ENCODE results near the gene BEND6. TPM values are rescaled to one million over a fixed set of nuclear protein-coding genes. Genes with fewer than 3 reads are reported as not detected.

The BEND6 gene
- total RNA-seq, 1 experiment from 2014 or later = 1.4 TPM

DNA sequence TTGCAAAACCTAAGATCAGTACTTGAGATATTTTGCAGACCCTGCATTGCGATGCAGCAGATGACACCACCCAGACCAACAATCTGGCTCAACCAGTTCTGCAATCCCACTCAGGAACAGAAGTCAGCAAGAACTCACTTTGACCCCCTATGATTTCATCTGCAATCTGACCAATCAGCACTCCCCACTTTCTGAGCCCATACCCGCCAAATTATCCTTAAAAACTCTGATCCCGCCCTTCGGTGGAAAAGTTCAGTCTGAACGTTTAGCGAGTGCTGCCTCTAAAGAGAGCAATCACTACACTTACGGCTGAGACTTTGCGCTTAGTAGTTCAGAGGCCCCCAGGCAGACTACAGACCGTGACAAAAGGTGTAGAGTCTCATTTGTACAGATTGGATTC lies 74.3 kb downstream of the BEND6 start:
- Histone ChIP-seq H2AK5ac (ENCODE audit: insufficient read length, low read length) (no peak overlapping the region), H3K4me2 (ENCODE audit: insufficient read depth, insufficient read length, low read length) (no peak overlapping the region), H3K56ac (ENCODE audit: insufficient read length, low read depth, low read length) (no peak overlapping the region), H3K18ac (ENCODE audit: insufficient read length, low read depth, low read length) (no peak overlapping the region), H3K79me1 (ENCODE audit: insufficient read depth, low read depth, low read length, poor library complexity, severe bottlenecking) (no peaks in the 10 kb centered on the region), H3K9ac (ENCODE audit: extremely low read depth, insufficient read length, low read length) (no peak overlapping the region), H4K20me1 (ENCODE audit: control insufficient read depth, insufficient read depth, insufficient read length) (no peaks in the 10 kb centered on the region), H3K23me2 (ENCODE audit: insufficient read length, low read depth, low read length, poor library complexity, severe bottlenecking) (no peaks in the 10 kb centered on the region), H3K4ac (ENCODE audit: low read depth, low read length) (no peak overlapping the region), H4K91ac (ENCODE audit: insufficient read length, low read depth, low read length) (no peak overlapping the region), H2BK15ac (ENCODE audit: low read depth, low read length) (no peak overlapping the region), H2AFZ (ENCODE audit: low read length) (peak overlapping the region; percentile 45), H2BK120ac (ENCODE audit: low read depth, low read length, poor library complexity, severe bottlenecking) (no peak overlapping the region), H3T11ph (ENCODE audit: low read length) (no peak overlapping the region), H3K79me2 (ENCODE audit: insufficient read depth, low read length) (no peaks in the 10 kb centered on the region), H3K9me3 (ENCODE audit: control insufficient read depth, low read depth, low read length) (no peaks in the 10 kb centered on the region), H3K23ac (ENCODE audit: insufficient read length, low read depth, low read length) (no peak overlapping the region), H3K27ac (ENCODE audit: insufficient read length, low read depth, low read length) (no peak overlapping the region), H3K4me1 (ENCODE audit: insufficient read depth, low read length) (peaks cover 4% of the 10 kb centered on the region; the same call in 1 of the 2 replicates), H3K27me3 (ENCODE audit: insufficient read depth, low read length) (no peaks in the 10 kb centered on the region; the same call in 1 of the 2 replicates), H3K14ac (ENCODE audit: insufficient read depth, low read length) (no peak overlapping the region), H2BK20ac (ENCODE audit: low read depth, low read length, poor library complexity, severe bottlenecking) (no peak overlapping the region), H2BK12ac (ENCODE audit: insufficient read length, low read depth, low read length) (no peak overlapping the region), H4K8ac (replicated peaks; ENCODE audit: insufficient read length, low read depth, low read length) (no peak overlapping the region), H4K5ac (ENCODE audit: insufficient read length, low read depth, low read length) (no peak overlapping the region), H2BK5ac (ENCODE audit: insufficient read length, low read length) (no peak overlapping the region)
- H3K9me3 Mint-ChIP-seq = peaks cover 7 to 15% of the 10 kb centered on the region in 2 experiments
- no peak for DNase-seq
- no peaks in the 10 kb centered on the region for H3K27me3 Mint-ChIP-seq (ENCODE audit: low read depth)
- no peak overlapping the region for H3K27ac Mint-ChIP-seq
- peaks cover 0 to 13% (median 11%) of the 10 kb centered on the region in 3 experiments; a peak in 5 of 7 replicates for H3K36me3 Mint-ChIP-seq (ENCODE audit: insufficient read depth in 1 of 3, low read depth in 3 of 3)
- no CpG with 5 or more reads among the region's 9 CpGs for WGBS (ENCODE audit: extremely low coverage, insufficient read length, low lambda C conversion rate)
- TF ChIP-seq, protein P1, sequence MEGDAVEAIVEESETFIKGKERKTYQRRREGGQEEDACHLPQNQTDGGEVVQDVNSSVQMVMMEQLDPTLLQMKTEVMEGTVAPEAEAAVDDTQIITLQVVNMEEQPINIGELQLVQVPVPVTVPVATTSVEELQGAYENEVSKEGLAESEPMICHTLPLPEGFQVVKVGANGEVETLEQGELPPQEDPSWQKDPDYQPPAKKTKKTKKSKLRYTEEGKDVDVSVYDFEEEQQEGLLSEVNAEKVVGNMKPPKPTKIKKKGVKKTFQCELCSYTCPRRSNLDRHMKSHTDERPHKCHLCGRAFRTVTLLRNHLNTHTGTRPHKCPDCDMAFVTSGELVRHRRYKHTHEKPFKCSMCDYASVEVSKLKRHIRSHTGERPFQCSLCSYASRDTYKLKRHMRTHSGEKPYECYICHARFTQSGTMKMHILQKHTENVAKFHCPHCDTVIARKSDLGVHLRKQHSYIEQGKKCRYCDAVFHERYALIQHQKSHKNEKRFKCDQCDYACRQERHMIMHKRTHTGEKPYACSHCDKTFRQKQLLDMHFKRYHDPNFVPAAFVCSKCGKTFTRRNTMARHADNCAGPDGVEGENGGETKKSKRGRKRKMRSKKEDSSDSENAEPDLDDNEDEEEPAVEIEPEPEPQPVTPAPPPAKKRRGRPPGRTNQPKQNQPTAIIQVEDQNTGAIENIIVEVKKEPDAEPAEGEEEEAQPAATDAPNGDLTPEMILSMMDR (conservative IDR thresholded peaks at IDR 0.05) = no peak
- no peak overlapping the region for H3K4me3 Mint-ChIP-seq
- H3K4me1 Mint-ChIP-seq = peaks cover 48 to 52% of the 10 kb centered on the region in 2 experiments
